ENCODE measurements around the gene VWA3A.
"Not testable (repeated sequence)": the region's sequence is repeated elsewhere in the genome, so short reads cannot be mapped to it uniquely, and the experiment has no call there.

The VWA3A gene

GRCh38 chr16:22092143-22092933 lies at the start of gene VWA3A:
VWA3A (plus strand) TSS chr16:22092541; CDS start chr16:22092638, 97 bp downstream.
- no peak for FAIRE-seq
- DNase-seq (ENCODE audit: insufficient read length, low spot score), result no peak

- DNase-seq (ENCODE audit: insufficient read length, low spot score); FAIRE-seq: not testable (repeated sequence)
Measured at GRCh38 chr16:22043882-22044281, 48.5 kb upstream of the VWA3A start.

GRCh38 chr16:22045888-22046287 lies 46.5 kb upstream of the VWA3A start:
- not testable (repeated sequence) for DNase-seq (ENCODE audit: insufficient read length, low spot score); FAIRE-seq

- no peak for FAIRE-seq
- no peak for DNase-seq (ENCODE audit: insufficient read length, low spot score)
Measured at GRCh38 chr16:22050963-22051362, 41.4 kb upstream of the VWA3A start.

GRCh38 chr16:22052980-22053379 lies 39.4 kb upstream of the VWA3A start:
- FAIRE-seq (no peak), DNase-seq (ENCODE audit: insufficient read length, low spot score) (no peak)

GRCh38 chr16:22053921-22054341 lies 38.4 kb upstream of the VWA3A start:
- FAIRE-seq, result no peak
- DNase-seq (ENCODE audit: insufficient read length, low spot score), result no peak

- no peak for DNase-seq (ENCODE audit: insufficient read length, low spot score)
- FAIRE-seq, result peak; percentile 13
Measured at GRCh38 chr16:22054847-22055590, 37.3 kb upstream of the VWA3A start.

GRCh38 chr16:22055881-22056280 lies 36.5 kb upstream of the VWA3A start:
- DNase-seq (ENCODE audit: insufficient read length, low spot score) (no peak), FAIRE-seq (no peak)

GRCh38 chr16:22063888-22064467 lies 28.4 kb upstream of the VWA3A start:
- FAIRE-seq, result no peak
- DNase-seq (ENCODE audit: insufficient read length, low spot score), result no peak

- FAIRE-seq (no peak), DNase-seq (ENCODE audit: insufficient read length, low spot score) (no peak)
Measured at GRCh38 chr16:22065252-22065651, 27.1 kb upstream of the VWA3A start.

GRCh38 chr16:22070361-22071330 lies 21.7 kb upstream of the VWA3A start:
- no peak for FAIRE-seq
- DNase-seq (ENCODE audit: insufficient read length, low spot score), result no peak

GRCh38 chr16:22071331-22071910 lies 20.9 kb upstream of the VWA3A start:
- FAIRE-seq, result no peak
- no peak for DNase-seq (ENCODE audit: insufficient read length, low spot score)

- no peak for FAIRE-seq
- DNase-seq (ENCODE audit: insufficient read length, low spot score), result no peak
Measured at GRCh38 chr16:22073350-22073749, 19.0 kb upstream of the VWA3A start.

- DNase-seq (ENCODE audit: insufficient read length, low spot score) (no peak), FAIRE-seq (no peak)
Measured at GRCh38 chr16:22075043-22075757, 17.1 kb upstream of the VWA3A start.

- DNase-seq (ENCODE audit: insufficient read length, low spot score) (no peak), FAIRE-seq (no peak)
Measured at GRCh38 chr16:22075776-22076175, 16.6 kb upstream of the VWA3A start.

- no peak for FAIRE-seq
Measured at GRCh38 chr16:22077700-22078313, 14.5 kb upstream of the VWA3A start.

GRCh38 chr16:22078656-22079055 lies 13.7 kb upstream of the VWA3A start:
- FAIRE-seq (no peak), DNase-seq (ENCODE audit: insufficient read length, low spot score) (no peak)

More at GRCh38 chr16:22077700-22078313, 14.5 kb upstream of the VWA3A start:
- DNase-seq (ENCODE audit: insufficient read length, low spot score), result peak; percentile 54

GRCh38 chr16:22081050-22081449 lies 11.3 kb upstream of the VWA3A start:
- FAIRE-seq (no peak), DNase-seq (ENCODE audit: insufficient read length, low spot score) (no peak)

- no peak for DNase-seq (ENCODE audit: insufficient read length, low spot score)
- no peak for FAIRE-seq
Measured at GRCh38 chr16:22086440-22086839, 5.9 kb upstream of the VWA3A start.
